Smooth muscle cell (in vitro differentiated cells): ENCODE results near the gene PCLAF. TPM values are rescaled to one million over a fixed set of nuclear protein-coding genes. Genes with fewer than 3 reads are reported as not detected.
"Not testable (repeated sequence)": the region's sequence is repeated elsewhere in the genome, so short reads cannot be mapped to it uniquely, and the experiment has no call there.

Experiments
- DNase-seq: peaks from one replicate; lab custom pipeline; 2025; ENCODE audit not compliant: unreplicated experiment; lab: John Stamatoyannopoulos, UW
- H2AFZ ChIP-seq: fragments of 200-600 bp; sonication (generic); 2 replicates; pipeline ENCODE4 v1.6.0; 2016; ENCODE audit warnings: antibody characterized with exemption, low read depth, mild to moderate bottlenecking
- H3F3A ChIP-seq: fragments of 200-600 bp; sonication (generic); 2 replicates; pipeline ENCODE4 v1.6.0; 2017; ENCODE audit warnings: antibody characterized with exemption, low read depth
- H3K27ac ChIP-seq: fragments of 200-600 bp; sonication (generic); 2 replicates; pipeline ENCODE4 v1.5.1; 2016; ENCODE audit warnings: low read depth, mild to moderate bottlenecking
- H3K27me3 ChIP-seq: fragments of 200-600 bp; sonication (generic); 2 replicates; pipeline ENCODE4 v1.6.1; 2016; ENCODE audit warnings: low read depth, mild to moderate bottlenecking
- H3K36me3 ChIP-seq: fragments of 200-600 bp; sonication (generic); 2 replicates; pipeline ENCODE4 v1.5.1; 2016; ENCODE audit warnings: low read depth
- H3K4me1 ChIP-seq: fragments of 200-600 bp; sonication (generic); 2 replicates; pipeline ENCODE4 v1.5.1; 2016; ENCODE audit warnings: low read depth
- H3K4me2 ChIP-seq: fragments of 200-600 bp; sonication (generic); 2 replicates; pipeline ENCODE4 v1.6.0; 2016; ENCODE audit warnings: mild to moderate bottlenecking
- H3K4me3 ChIP-seq: fragments of 200-600 bp; sonication (generic); 2 replicates; pipeline ENCODE4 v1.5.1; 2016; ENCODE audit warnings: mild to moderate bottlenecking
- H3K79me2 ChIP-seq: fragments of 200-600 bp; sonication (generic); 2 replicates; pipeline ENCODE4 v1.6.0; 2016; ENCODE audit warnings: low read depth, mild to moderate bottlenecking
- H3K9ac ChIP-seq: fragments of 200-600 bp; sonication (generic); 2 replicates; pipeline ENCODE4 v1.6.0; 2016; ENCODE audit warnings: low read depth
- H3K9me3 ChIP-seq: fragments of 200-600 bp; sonication (generic); replicated peaks from 2 replicates; pipeline ENCODE4 v1.5.1; 2016; ENCODE audit warnings: low read depth
- H4K20me1 ChIP-seq: fragments of 200-600 bp; sonication (generic); 2 replicates; pipeline ENCODE4 v1.6.0; 2016; ENCODE audit warnings: low read depth
- CTCF ChIP-seq: fragments of 200-600 bp; sonication (generic); IDR thresholded peaks from 2 replicates; pipeline ENCODE4 v1.5.1; 2017; ENCODE audit warnings: borderline replicate concordance, mild to moderate bottlenecking, antibody characterized with exemption; ENCODE audit not compliant: insufficient read depth, poor library complexity, severe bottlenecking
- WGBS: methylation state at CpG from one replicate; pipeline ENCODE4 v1.1.7; 2016; ENCODE audit warnings: low lambda C conversion rate; 5-methylcytosine and 5-hydroxymethylcytosine counted together
- polyA plus RNA-seq: library from polyadenylated mRNA; unstranded; fragments of >200 nt; fragmentation: Nextera tagmentation; extraction: Ambion mirVana; gene quantifications from 2 replicates; pipeline ENCODE4 v1.2.1, GENCODE V29; 2016
- total RNA-seq: library from RNA; depleted of rRNA; stranded (reverse); fragments of >200 nt; gene quantifications from 2 replicates; pipeline ENCODE4 v1.2.3, GENCODE V29; 2014

The PCLAF gene
- total and polyA plus RNA-seq, 2 experiments from 2014 or later = 19.0 to 30.7 TPM

DNA sequence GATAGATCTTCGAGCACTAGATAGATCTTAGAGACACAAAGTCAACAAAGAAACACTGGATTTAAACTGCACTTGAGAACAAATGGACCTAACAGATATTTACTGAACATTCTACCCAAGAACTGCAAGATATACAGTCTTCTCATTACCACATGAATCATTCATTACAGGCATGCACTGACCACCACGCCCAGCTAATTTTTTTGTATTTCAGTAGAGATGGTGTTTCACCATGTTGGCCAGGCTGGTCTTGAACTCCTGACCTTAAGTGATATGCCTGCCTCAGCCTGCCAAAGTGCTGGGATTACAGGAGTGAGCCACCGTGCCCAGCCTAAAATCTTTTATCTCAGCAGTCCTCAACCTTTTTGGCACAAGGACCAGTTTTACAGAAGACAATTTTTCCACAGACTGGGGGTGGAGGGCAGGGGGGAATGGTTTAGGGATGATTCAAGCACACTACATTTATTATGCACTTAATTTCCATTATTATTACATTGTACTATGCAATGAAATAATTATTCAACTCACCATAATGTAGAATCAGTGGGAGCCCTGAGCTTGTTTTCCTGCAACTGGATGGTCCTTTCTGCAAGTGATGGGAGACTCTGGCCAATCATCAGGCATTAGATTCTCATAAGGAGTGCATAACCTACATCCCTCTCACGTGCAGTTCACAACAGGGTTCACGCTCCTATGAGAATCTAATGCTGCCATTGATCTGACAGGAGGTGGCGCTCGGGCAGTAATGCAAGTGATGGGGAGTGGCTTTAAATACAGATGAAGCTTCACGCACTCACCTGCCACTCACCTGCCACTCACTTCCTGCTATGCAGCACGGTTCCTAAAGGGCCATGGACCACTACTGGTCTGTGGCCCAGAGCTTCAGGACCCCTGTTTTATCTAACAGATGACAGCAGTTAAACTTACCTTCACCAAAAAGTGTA, 47.0 kb downstream of the PCLAF start:
- H3K4me2 ChIP-seq = no peak overlapping the region
- 74% methylated on average over 9 of the region's 9 CpGs for WGBS
- H3K79me2 ChIP-seq = peaks cover 32% of the 10 kb centered on the region

GRCh38 chr15:64333516-64333915, 47.7 kb downstream of the PCLAF start:
- H3K27ac ChIP-seq = no peak overlapping the region
- H3K4me3 ChIP-seq = no peak overlapping the region

More for the DNA sequence above, 47.0 kb downstream of the PCLAF start:
- TF ChIP-seq CTCF = no peak
- H3K4me3 ChIP-seq = no peak overlapping the region
- no peak overlapping the region for H3K27ac ChIP-seq
- peaks cover 56% of the 10 kb centered on the region for H4K20me1 ChIP-seq
- H3F3A ChIP-seq = no peaks in the 10 kb centered on the region
- H3K36me3 ChIP-seq = no peaks in the 10 kb centered on the region
- no peak for DNase-seq
- no peaks in the 10 kb centered on the region for H3K4me1 ChIP-seq
- no peak overlapping the region for H3K9ac ChIP-seq
- H3K9me3 ChIP-seq = no peaks in the 10 kb centered on the region
- H3K27me3 ChIP-seq = no peaks in the 10 kb centered on the region
- no peak overlapping the region for H2AFZ ChIP-seq

DNA sequence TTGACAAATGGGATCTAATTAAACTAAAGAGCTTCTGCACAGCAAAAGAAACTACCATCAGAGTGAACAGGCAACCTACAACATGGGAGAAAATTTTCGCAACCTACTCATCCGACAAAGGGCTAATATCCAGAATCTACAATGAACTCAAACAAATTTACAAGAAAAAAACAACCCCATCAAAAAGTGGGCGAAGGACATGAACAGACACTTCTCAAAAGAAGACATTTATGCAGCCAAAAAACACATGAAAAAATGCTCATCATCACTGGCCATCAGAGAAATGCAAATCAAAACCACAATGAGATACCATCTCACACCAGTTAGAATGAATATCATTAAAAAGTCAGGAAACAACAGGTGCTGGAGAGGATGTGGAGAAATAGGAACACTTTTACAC, 49.6 kb downstream of the PCLAF start:
- Histone ChIP-seq H4K20me1 (peaks cover 34% of the 10 kb centered on the region), H3K79me2 (peaks cover 23% of the 10 kb centered on the region)
- H3K4me1 ChIP-seq, H3F3A ChIP-seq, H3K9me3 ChIP-seq, H3K36me3 ChIP-seq, H3K4me3 ChIP-seq, DNase-seq, H3K4me2 ChIP-seq, H3K27me3 ChIP-seq, H3K27ac ChIP-seq, H3K9ac ChIP-seq, H2AFZ ChIP-seq: not testable (repeated sequence)
- 71% methylated on average over 3 of the region's 3 CpGs for WGBS

More at GRCh38 chr15:64333516-64333915, 47.7 kb downstream of the PCLAF start:
- no peak overlapping the region for H3K4me2 ChIP-seq
- H3K9ac ChIP-seq = no peak overlapping the region
- H3K9me3 ChIP-seq = no peaks in the 10 kb centered on the region
- WGBS = 97% methylated on average over 2 of the region's 2 CpGs
- H3K4me1 ChIP-seq = no peaks in the 10 kb centered on the region
- no peaks in the 10 kb centered on the region for H3F3A ChIP-seq
- no peak for DNase-seq
- no peaks in the 10 kb centered on the region for H3K27me3 ChIP-seq
- no peak overlapping the region for H2AFZ ChIP-seq
- H4K20me1 ChIP-seq = peaks cover 49% of the 10 kb centered on the region
- TF ChIP-seq CTCF = no peak
- peaks cover 32% of the 10 kb centered on the region for H3K79me2 ChIP-seq
- H3K36me3 ChIP-seq = no peaks in the 10 kb centered on the region

GRCh38 chr15:64326975-64327374, 54.3 kb downstream of the PCLAF start:
- WGBS = 33% methylated on average over 13 of the region's 15 CpGs
- not testable (repeated sequence) for H3K27ac ChIP-seq

GRCh38 chr15:64326458-64326857, 54.8 kb downstream of the PCLAF start:
- not testable (repeated sequence) for H3K36me3 ChIP-seq, H3K4me3 ChIP-seq, H3K27me3 ChIP-seq, H2AFZ ChIP-seq, H3K9ac ChIP-seq, H3K4me2 ChIP-seq, DNase-seq, H3K4me1 ChIP-seq, H3K9me3 ChIP-seq, H3K27ac ChIP-seq, H3F3A ChIP-seq
- Histone ChIP-seq H4K20me1 (peaks cover 49% of the 10 kb centered on the region), H3K79me2 (peaks cover 43% of the 10 kb centered on the region)
- WGBS = 55% methylated on average over 11 of the region's 20 CpGs

More at GRCh38 chr15:64326975-64327374, 54.3 kb downstream of the PCLAF start:
- H3K36me3 ChIP-seq, H3K9me3 ChIP-seq, H3K4me3 ChIP-seq, H3K4me2 ChIP-seq, H3K9ac ChIP-seq, H3K27me3 ChIP-seq, DNase-seq, H2AFZ ChIP-seq, H3F3A ChIP-seq, H3K4me1 ChIP-seq: not testable (repeated sequence)
- Histone ChIP-seq H3K79me2 (peaks cover 38% of the 10 kb centered on the region), H4K20me1 (peaks cover 44% of the 10 kb centered on the region)
